GM12891 (cell line): Measurements from ENCODE around the gene BLMH.

ENCODE experiments used
- POLR2A ChIP-seq: IDR thresholded peaks from 2 replicates; pipeline ENCODE4 v1.6.1; 2011; ENCODE audit warnings: low read depth, low read length, control low read depth
- TAF1 ChIP-seq: IDR thresholded peaks from 2 replicates; pipeline ENCODE4 v1.6.1; 2011; ENCODE audit warnings: low read depth, low read length, control low read depth

GRCh38 chr17:30296499-30297080 lies 4.8 kb upstream of the BLMH start:
- TF ChIP-seq TAF1 (no peak), POLR2A (no peak)
